DND-41 (cell line): ENCODE measurements around the gene CDHR3.

Experiments used
- EZH2 ChIP-seq: IDR thresholded peaks from 3 replicates; pipeline ENCODE4 v1.6.1; 2012; ENCODE audit warnings: borderline replicate concordance, low read depth, mild to moderate bottlenecking, moderate library complexity, low read length, inconsistent platforms; ENCODE audit not compliant: severe bottlenecking
- TF ChIP-seq, protein P1 (sequence below): IDR thresholded peaks from 2 replicates; pipeline ENCODE4 v1.5.1; 2012; ENCODE audit warnings: borderline replicate concordance, low read length, moderate library complexity, mild to moderate bottlenecking; ENCODE audit not compliant: poor library complexity, severe bottlenecking; ENCODE audit errors: extremely low read depth

DNA sequence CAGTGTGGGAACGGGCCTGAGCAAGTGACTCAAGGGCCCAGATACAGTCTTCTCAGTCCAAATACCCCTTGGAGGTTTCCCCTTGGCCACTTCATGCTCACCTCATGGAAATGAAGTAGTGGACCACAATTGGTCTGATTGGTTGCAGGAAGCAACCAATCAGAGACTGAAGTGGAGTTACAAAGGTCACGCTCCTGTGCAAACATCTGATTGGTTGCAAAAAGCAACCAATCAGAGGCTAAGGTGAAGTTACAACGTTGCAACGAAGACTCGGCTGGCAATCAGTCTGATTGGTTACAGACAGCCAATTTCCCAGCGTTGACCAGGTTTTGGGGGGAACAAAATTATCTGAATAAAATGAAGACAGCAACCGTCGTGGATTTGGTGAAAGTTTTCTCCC lies 72.5 kb downstream of the CDHR3 start:
- no peak for TF ChIP-seq EZH2
- TF ChIP-seq, protein P1, sequence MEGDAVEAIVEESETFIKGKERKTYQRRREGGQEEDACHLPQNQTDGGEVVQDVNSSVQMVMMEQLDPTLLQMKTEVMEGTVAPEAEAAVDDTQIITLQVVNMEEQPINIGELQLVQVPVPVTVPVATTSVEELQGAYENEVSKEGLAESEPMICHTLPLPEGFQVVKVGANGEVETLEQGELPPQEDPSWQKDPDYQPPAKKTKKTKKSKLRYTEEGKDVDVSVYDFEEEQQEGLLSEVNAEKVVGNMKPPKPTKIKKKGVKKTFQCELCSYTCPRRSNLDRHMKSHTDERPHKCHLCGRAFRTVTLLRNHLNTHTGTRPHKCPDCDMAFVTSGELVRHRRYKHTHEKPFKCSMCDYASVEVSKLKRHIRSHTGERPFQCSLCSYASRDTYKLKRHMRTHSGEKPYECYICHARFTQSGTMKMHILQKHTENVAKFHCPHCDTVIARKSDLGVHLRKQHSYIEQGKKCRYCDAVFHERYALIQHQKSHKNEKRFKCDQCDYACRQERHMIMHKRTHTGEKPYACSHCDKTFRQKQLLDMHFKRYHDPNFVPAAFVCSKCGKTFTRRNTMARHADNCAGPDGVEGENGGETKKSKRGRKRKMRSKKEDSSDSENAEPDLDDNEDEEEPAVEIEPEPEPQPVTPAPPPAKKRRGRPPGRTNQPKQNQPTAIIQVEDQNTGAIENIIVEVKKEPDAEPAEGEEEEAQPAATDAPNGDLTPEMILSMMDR = no peak
